Natural killer cell (primary cell): ENCODE results near the gene TMEM184C. TPM values are rescaled to one million over a fixed set of nuclear protein-coding genes. Genes with fewer than 3 reads are reported as not detected.

ENCODE experiments used
- ATAC-seq, 3 donors: fragments of 150-1000 bp in 2 of 3; fragments of 200-7000 bp in 1 of 3; cut with Tn5 transposase; 1 replicate in 1 of 3; 2 replicates in 2 of 3; pipeline ENCODE4 v1.10.0; 2021; ENCODE audit warnings: mild to moderate bottlenecking in 2 of 3, moderate library complexity in 2 of 3
- DNase-seq, 2 donors: peaks; one replicate each; pipeline versions ENCODE4 v3.0.0 to v3.0.0-alpha.2; 2013 to 2021; ENCODE audit warnings: mixed read lengths in 1 of 2
- H3K27ac ChIP-seq: one replicate; pipeline ENCODE4 v1.5.1; 2013; ENCODE audit warnings: mild to moderate bottlenecking, low read length
- H3K27me3 ChIP-seq: one replicate; pipeline ENCODE4 v1.6.1; 2013; ENCODE audit warnings: low read length; ENCODE audit not compliant: control insufficient read depth, insufficient read depth
- H3K36me3 ChIP-seq: one replicate; pipeline ENCODE4 v1.6.1; 2013; ENCODE audit warnings: low read length; ENCODE audit not compliant: control insufficient read depth, insufficient read depth
- H3K4me1 ChIP-seq: one replicate; pipeline ENCODE4 v1.6.1; 2013; ENCODE audit warnings: low read length; ENCODE audit not compliant: control insufficient read depth, insufficient read depth
- H3K4me3 ChIP-seq: one replicate; pipeline ENCODE4 v1.5.1; 2013; ENCODE audit warnings: low read length
- H3K9me3 ChIP-seq: one replicate; pipeline ENCODE4 v1.6.1; 2013; ENCODE audit warnings: low read length; ENCODE audit not compliant: control insufficient read depth, insufficient read depth
- H3K27ac Mint-ChIP-seq, 2 donors: one replicate each; pipeline ENCODE4 v1.8.0; 2022; ENCODE audit warnings: mild to moderate bottlenecking in 2 of 2, mixed read lengths in 2 of 2, moderate library complexity in 1 of 2
- H3K27me3 Mint-ChIP-seq, 2 donors: one replicate each; pipeline ENCODE4 v1.8.0; 2022; ENCODE audit warnings: low read depth in 2 of 2, mixed read lengths in 2 of 2
- H3K36me3 Mint-ChIP-seq: one replicate; pipeline ENCODE4 v1.8.0; 2022; ENCODE audit warnings: mixed read lengths
- H3K4me1 Mint-ChIP-seq, 2 donors: one replicate each; pipeline ENCODE4 v1.8.0; 2022; ENCODE audit warnings: mixed read lengths in 2 of 2
- H3K4me3 Mint-ChIP-seq: one replicate; pipeline ENCODE4 v1.8.0; 2022; ENCODE audit warnings: mild to moderate bottlenecking, moderate library complexity, mixed read lengths
- H3K9me3 Mint-ChIP-seq, 2 donors: one replicate each; pipeline ENCODE4 v1.8.0; 2022; ENCODE audit warnings: mixed read lengths in 2 of 2
- WGBS: methylation state at CpG from one replicate; pipeline ENCODE4 v1.1.7; 2013; ENCODE audit warnings: missing lambda C conversion rate; ENCODE audit not compliant: insufficient coverage; 5-methylcytosine and 5-hydroxymethylcytosine counted together
- intact Hi-C: fragments of 100-400 bp; cut with micrococcal nuclease; formaldehyde crosslinking; loops from one replicate; pipeline ENCODE4 v1.14.2; 2022
- total RNA-seq, 4 donors: library from RNA; stranded (reverse); fragments of 120-200 nt in 1 of 4; gene quantifications; one replicate each; pipeline versions ENCODE4 v1.2.3 to v1.2.4, GENCODE V29; 2013 to 2022
- TF ChIP-seq, protein P1 (sequence below): fragments of 200-600 bp; IDR thresholded peaks from one replicate; pipeline ENCODE4 v1.8.0; 2022; ENCODE audit warnings: antibody characterized with exemption

Gene TMEM184C
- total RNA-seq, 3 donors from 2014 or later (not counting 1 experiment from before 2014, with no cell fraction given) = 14.4 to 15.5 (median 15.1) TPM

DNA sequence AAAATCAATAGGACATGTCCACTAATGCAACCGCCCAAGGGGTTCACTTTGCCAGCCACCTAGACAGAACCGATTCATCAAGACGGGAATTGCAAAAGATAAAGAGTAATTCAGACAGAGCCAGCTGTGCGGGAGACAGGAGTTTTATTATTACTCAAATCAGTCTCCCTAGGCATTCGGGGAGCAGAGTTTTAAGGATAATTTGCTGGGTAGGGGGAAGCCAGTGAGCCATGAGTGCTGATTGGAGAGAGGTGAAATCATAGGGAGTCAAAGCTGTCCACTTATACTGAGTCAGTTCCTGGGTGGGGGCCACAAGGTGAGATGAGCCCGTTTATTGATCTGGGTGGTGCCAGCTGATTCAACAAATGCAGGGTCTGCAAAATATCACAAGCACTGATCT lies 8.5 kb downstream of the TMEM184C start:
- Mint-ChIP-seq H3K4me1 (peaks cover 0 to 12% of the 10 kb centered on the region in 2 donors), H3K9me3 (no peaks in the 10 kb centered on the region), H3K27ac (no peak overlapping the region), H3K27me3 (no peaks in the 10 kb centered on the region), H3K36me3 (peaks cover 10% of the 10 kb centered on the region), H3K4me3 (no peak overlapping the region)
- DNase-seq = no peak
- no peak overlapping the region for H3K27ac ChIP-seq
- TF ChIP-seq, protein P1, sequence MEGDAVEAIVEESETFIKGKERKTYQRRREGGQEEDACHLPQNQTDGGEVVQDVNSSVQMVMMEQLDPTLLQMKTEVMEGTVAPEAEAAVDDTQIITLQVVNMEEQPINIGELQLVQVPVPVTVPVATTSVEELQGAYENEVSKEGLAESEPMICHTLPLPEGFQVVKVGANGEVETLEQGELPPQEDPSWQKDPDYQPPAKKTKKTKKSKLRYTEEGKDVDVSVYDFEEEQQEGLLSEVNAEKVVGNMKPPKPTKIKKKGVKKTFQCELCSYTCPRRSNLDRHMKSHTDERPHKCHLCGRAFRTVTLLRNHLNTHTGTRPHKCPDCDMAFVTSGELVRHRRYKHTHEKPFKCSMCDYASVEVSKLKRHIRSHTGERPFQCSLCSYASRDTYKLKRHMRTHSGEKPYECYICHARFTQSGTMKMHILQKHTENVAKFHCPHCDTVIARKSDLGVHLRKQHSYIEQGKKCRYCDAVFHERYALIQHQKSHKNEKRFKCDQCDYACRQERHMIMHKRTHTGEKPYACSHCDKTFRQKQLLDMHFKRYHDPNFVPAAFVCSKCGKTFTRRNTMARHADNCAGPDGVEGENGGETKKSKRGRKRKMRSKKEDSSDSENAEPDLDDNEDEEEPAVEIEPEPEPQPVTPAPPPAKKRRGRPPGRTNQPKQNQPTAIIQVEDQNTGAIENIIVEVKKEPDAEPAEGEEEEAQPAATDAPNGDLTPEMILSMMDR = no peak
- H3K4me1 ChIP-seq = no peaks in the 10 kb centered on the region
- no peak for ATAC-seq
- WGBS = 90% methylated on average over 6 of the region's 6 CpGs
- intact Hi-C loops = no loop called here
- no peaks in the 10 kb centered on the region for H3K9me3 ChIP-seq
- H3K4me3 ChIP-seq = no peak overlapping the region
- H3K27me3 ChIP-seq = no peaks in the 10 kb centered on the region
- peaks cover 70% of the 10 kb centered on the region for H3K36me3 ChIP-seq

DNA sequence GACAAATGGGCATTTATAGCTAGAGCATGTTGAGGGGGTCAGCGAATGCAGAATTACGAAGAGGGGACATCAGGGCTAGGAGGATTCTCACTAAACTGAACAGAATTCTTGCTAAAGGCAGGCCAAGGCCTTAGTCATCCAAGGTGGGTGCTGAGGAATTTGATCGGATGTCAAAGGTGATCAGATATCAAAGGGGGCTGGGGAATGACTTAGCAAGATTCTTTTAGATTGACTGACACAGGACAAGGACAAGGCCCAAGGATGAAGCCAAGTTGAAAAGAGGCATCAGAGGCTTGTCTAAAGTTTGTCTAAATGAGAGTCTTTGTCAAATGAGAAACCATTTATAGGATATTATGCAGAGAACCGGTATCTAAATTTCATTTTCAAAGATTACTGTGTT lies 9.7 kb downstream of the TMEM184C start:
- no peaks in the 10 kb centered on the region for H3K27me3 ChIP-seq
- no peak overlapping the region for H3K27ac Mint-ChIP-seq
- no peaks in the 10 kb centered on the region for H3K4me1 ChIP-seq
- no peak overlapping the region for H3K4me3 Mint-ChIP-seq
- peaks cover 10% of the 10 kb centered on the region for H3K36me3 Mint-ChIP-seq
- H3K36me3 ChIP-seq = peaks cover 81% of the 10 kb centered on the region
- TF ChIP-seq, protein P1 = no peak
- intact Hi-C loops = no loop called here
- peaks cover 0 to 6% of the 10 kb centered on the region in 2 donors for H3K4me1 Mint-ChIP-seq
- 98% methylated on average over 4 of the region's 4 CpGs for WGBS
- no peak for ATAC-seq
- H3K4me3 ChIP-seq = no peak overlapping the region
- H3K9me3 Mint-ChIP-seq = no peaks in the 10 kb centered on the region
- DNase-seq = no peak
- H3K27me3 Mint-ChIP-seq = no peaks in the 10 kb centered on the region
- H3K9me3 ChIP-seq = no peaks in the 10 kb centered on the region
- H3K27ac ChIP-seq = no peak overlapping the region

DNA sequence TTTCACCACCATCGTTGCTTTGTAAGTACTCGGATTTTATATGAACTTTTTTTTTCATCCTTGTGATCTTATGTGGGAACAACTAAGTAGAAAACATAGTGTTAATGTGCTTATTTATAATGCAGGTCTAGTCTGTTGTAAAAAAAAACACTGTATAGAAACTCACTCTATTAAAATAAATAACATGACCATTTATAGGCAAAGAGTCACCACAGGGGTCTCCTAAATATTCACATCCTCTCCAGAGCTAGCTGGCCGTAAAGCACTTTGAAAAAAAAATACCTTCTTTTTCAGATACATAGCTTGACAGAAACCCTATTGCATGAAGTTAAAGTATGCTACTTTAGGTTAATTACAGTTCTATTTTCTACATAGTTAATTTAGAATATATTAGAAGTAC lies 11.2 kb downstream of the TMEM184C start:
- TF ChIP-seq, protein P1 = no peak
- H3K27me3 ChIP-seq = no peaks in the 10 kb centered on the region
- Mint-ChIP-seq H3K4me3 (no peak overlapping the region), H3K4me1 (peaks cover 0 to 6% of the 10 kb centered on the region in 2 donors), H3K9me3 (no peaks in the 10 kb centered on the region), H3K27me3 (no peaks in the 10 kb centered on the region), H3K36me3 (peaks cover 10% of the 10 kb centered on the region), H3K27ac (no peak overlapping the region)
- H3K27ac ChIP-seq = no peak overlapping the region
- H3K4me1 ChIP-seq = no peaks in the 10 kb centered on the region
- H3K4me3 ChIP-seq = no peak overlapping the region
- no peaks in the 10 kb centered on the region for H3K9me3 ChIP-seq
- ATAC-seq (no peak), DNase-seq (no peak)
- 92% methylated on average over 2 of the region's 3 CpGs for WGBS
- H3K36me3 ChIP-seq = peaks cover 88% of the 10 kb centered on the region
- intact Hi-C loops = no loop called here
